Testis (tissue), 2 donors: ENCODE results near the gene NR5A1.

Experiments used
- CTCF ChIP-seq, 3 experiments: fragments of 450-650 bp in 2 of 3; fragments of 200-600 bp in 1 of 3; sonication (generic) in 1 of 3; IDR thresholded peaks; one replicate each; pipeline ENCODE4 v1.5.1; 2016 to 2019; ENCODE audit warnings: antibody characterized with exemption in 3 of 3, mild to moderate bottlenecking in 2 of 3, moderate library complexity in 1 of 3
- POLR2A ChIP-seq: fragments of 450-650 bp; IDR thresholded peaks from one replicate; pipeline ENCODE4 v1.6.1; 2017; ENCODE audit warnings: antibody characterized with exemption, mild to moderate bottlenecking, moderate library complexity

- TF ChIP-seq CTCF (IDR thresholded peaks at IDR 0.05) (no peak), POLR2A (no peak)
These were observed 36.5 kb downstream of the NR5A1 start for GRCh38 chr9:124470726-124471125.
